H1 (cell line): Measurements from ENCODE around the gene VASH1.

Experiments used
- EP300 ChIP-seq, 2 experiments: IDR thresholded peaks; 1 replicate in 1 of 2; 2 replicates in 1 of 2; pipeline ENCODE4 v1.6.1; 2011 to 2012; ENCODE audit warnings: low read depth in 2 of 2, low read length in 2 of 2, mild to moderate bottlenecking in 2 of 2, borderline replicate concordance in 1 of 2, inconsistent platforms in 1 of 2, moderate library complexity in 1 of 2
- POLR2A ChIP-seq, 2 experiments: IDR thresholded peaks; 1 replicate in 1 of 2; 2 replicates in 1 of 2; pipeline ENCODE4 v1.6.1; 2011; ENCODE audit warnings: low read depth in 2 of 2, low read length in 2 of 2, mild to moderate bottlenecking in 2 of 2; ENCODE audit errors: control extremely low read depth in 1 of 2

GRCh38 chr14:76713121-76713520, 48.1 kb upstream of the VASH1 start:
- TF ChIP-seq EP300 (IDR thresholded peaks at IDR 0.05; ENCODE audit: borderline replicate concordance in 1 of 2, low read depth in 2 of 2, low read length in 2 of 2) (no peak), POLR2A (IDR thresholded peaks at IDR 0.05; ENCODE audit: control extremely low read depth in 1 of 2, low read depth in 2 of 2, low read length in 2 of 2) (no peak)
